H9 (cell line): ENCODE data around the gene LMX1B. TPM values are rescaled to one million over a fixed set of nuclear protein-coding genes. Genes with fewer than 3 reads are reported as not detected.

Source experiments
- DNase-seq: peaks from one replicate; pipeline ENCODE4 v3.0.0-alpha.2; 2017
- H2AFZ ChIP-seq: one replicate; pipeline ENCODE4 v1.6.1; 2013; ENCODE audit warnings: mild to moderate bottlenecking, low read length, control low read depth, moderate library complexity
- H2AK5ac ChIP-seq: 2 replicates; pipeline ENCODE4 v1.6.1; 2013; ENCODE audit warnings: low read length, control low read depth, mixed read lengths; ENCODE audit not compliant: insufficient read length
- H2BK120ac ChIP-seq: one replicate; pipeline ENCODE4 v1.6.1; 2013; ENCODE audit warnings: low read depth, mild to moderate bottlenecking, low read length, control low read depth, inconsistent platforms; ENCODE audit not compliant: poor library complexity, severe bottlenecking
- H2BK12ac ChIP-seq: 2 replicates; pipeline ENCODE4 v1.6.1; 2013; ENCODE audit warnings: low read length, control low read depth, mixed read lengths, low read depth; ENCODE audit not compliant: insufficient read length
- H2BK15ac ChIP-seq: 2 replicates; pipeline ENCODE4 v1.6.1; 2013; ENCODE audit warnings: low read depth, low read length, control low read depth
- H2BK20ac ChIP-seq: one replicate; pipeline ENCODE4 v1.6.1; 2013; ENCODE audit warnings: low read depth, mild to moderate bottlenecking, low read length, control low read depth, inconsistent platforms; ENCODE audit not compliant: poor library complexity, severe bottlenecking
- H2BK5ac ChIP-seq: 2 replicates; pipeline ENCODE4 v1.6.1; 2013; ENCODE audit warnings: low read length, control low read depth, mixed read lengths; ENCODE audit not compliant: insufficient read length
- H3K14ac ChIP-seq: 2 replicates; pipeline ENCODE4 v1.6.1; 2013; ENCODE audit warnings: low read length, control low read depth; ENCODE audit not compliant: insufficient read depth
- H3K18ac ChIP-seq: 2 replicates; pipeline ENCODE4 v1.6.1; 2013; ENCODE audit warnings: low read depth, mild to moderate bottlenecking, mixed read lengths, low read length, control low read depth; ENCODE audit not compliant: insufficient read length
- H3K23ac ChIP-seq: 2 replicates; pipeline ENCODE4 v1.6.1; 2013; ENCODE audit warnings: low read length, control low read depth, mixed read lengths, low read depth; ENCODE audit not compliant: insufficient read length
- H3K23me2 ChIP-seq: 2 replicates; pipeline ENCODE4 v1.6.1; 2013; ENCODE audit warnings: low read depth, mild to moderate bottlenecking, mixed read lengths, low read length, control low read depth; ENCODE audit not compliant: insufficient read length, poor library complexity, severe bottlenecking
- H3K27ac ChIP-seq: 2 replicates; pipeline ENCODE4 v1.5.1; 2013; ENCODE audit warnings: low read length, control low read depth, mixed read lengths, low read depth; ENCODE audit not compliant: insufficient read length
- H3K27me3 ChIP-seq: 2 replicates; pipeline ENCODE4 v1.6.1; 2013; ENCODE audit warnings: low read length, control low read depth, inconsistent platforms; ENCODE audit not compliant: insufficient read depth
- H3K4ac ChIP-seq: 2 replicates; pipeline ENCODE4 v1.6.1; 2013; ENCODE audit warnings: low read depth, mild to moderate bottlenecking, control low read depth, inconsistent platforms, low read length, moderate library complexity
- H3K4me1 ChIP-seq: 2 replicates; pipeline ENCODE4 v1.6.1; 2013; ENCODE audit warnings: low read length, control low read depth, inconsistent platforms; ENCODE audit not compliant: insufficient read depth
- H3K4me2 ChIP-seq: 2 replicates; pipeline ENCODE4 v1.6.1; 2013; ENCODE audit warnings: low read length, control low read depth, mixed read lengths; ENCODE audit not compliant: insufficient read length, insufficient read depth
- H3K56ac ChIP-seq: 2 replicates; pipeline ENCODE4 v1.6.1; 2013; ENCODE audit warnings: low read depth, mild to moderate bottlenecking, mixed read lengths, low read length, control low read depth; ENCODE audit not compliant: insufficient read length
- H3K79me1 ChIP-seq: 2 replicates; pipeline ENCODE4 v1.6.1; 2013; ENCODE audit warnings: low read depth, mild to moderate bottlenecking, moderate library complexity, low read length, control low read depth, inconsistent platforms; ENCODE audit not compliant: insufficient read depth, poor library complexity, severe bottlenecking
- H3K79me2 ChIP-seq: 2 replicates; pipeline ENCODE4 v1.6.1; 2013; ENCODE audit warnings: low read length, control low read depth, inconsistent platforms; ENCODE audit not compliant: insufficient read depth
- H3K9ac ChIP-seq: 2 replicates; pipeline ENCODE4 v1.6.1; 2013; ENCODE audit warnings: low read length, control low read depth, mixed read lengths; ENCODE audit not compliant: insufficient read length; ENCODE audit errors: extremely low read depth
- H3K9me3 ChIP-seq: one replicate; pipeline ENCODE4 v1.6.1; 2013; ENCODE audit warnings: low read depth, low read length, inconsistent platforms; ENCODE audit not compliant: control insufficient read depth
- H3T11ph ChIP-seq: one replicate; pipeline ENCODE4 v1.6.1; 2013; ENCODE audit warnings: mild to moderate bottlenecking, low read length, control low read depth, inconsistent platforms
- H4K20me1 ChIP-seq: one replicate; pipeline ENCODE4 v1.6.1; 2013; ENCODE audit not compliant: control insufficient read depth, insufficient read length, insufficient read depth
- H4K5ac ChIP-seq: 2 replicates; pipeline ENCODE4 v1.6.1; 2013; ENCODE audit warnings: low read depth, mild to moderate bottlenecking, mixed read lengths, low read length, control low read depth; ENCODE audit not compliant: insufficient read length
- H4K8ac ChIP-seq: replicated peaks from 2 replicates; pipeline ENCODE4 v1.6.1; 2013; ENCODE audit warnings: low read length, control low read depth, mixed read lengths, low read depth; ENCODE audit not compliant: insufficient read length
- H4K91ac ChIP-seq: 2 replicates; pipeline ENCODE4 v1.6.1; 2013; ENCODE audit warnings: low read depth, mild to moderate bottlenecking, moderate library complexity, mixed read lengths, low read length, control low read depth; ENCODE audit not compliant: insufficient read length
- H3K27ac Mint-ChIP-seq, 3 experiments: 2 replicates in 2 of 3; 3 replicates in 1 of 3; pipeline ENCODE4 v1.8.0; 2020 to 2021; ENCODE audit warnings: mixed read lengths in 3 of 3, mild to moderate bottlenecking in 1 of 3, moderate library complexity in 1 of 3
- H3K27me3 Mint-ChIP-seq: 2 replicates; pipeline ENCODE4 v1.8.0; 2021; ENCODE audit warnings: low read depth, mild to moderate bottlenecking, moderate library complexity, mixed read lengths
- H3K36me3 Mint-ChIP-seq, 3 experiments: 2 replicates in 2 of 3; 3 replicates in 1 of 3; pipeline ENCODE4 v1.8.0; 2020 to 2021; ENCODE audit warnings: low read depth in 3 of 3, mixed read lengths in 3 of 3; ENCODE audit not compliant: insufficient read depth in 1 of 3
- H3K4me1 Mint-ChIP-seq, 2 experiments: 2 replicates each; pipeline ENCODE4 v1.8.0; 2020; ENCODE audit warnings: mixed read lengths in 2 of 2
- H3K4me3 Mint-ChIP-seq, 2 experiments: 2 replicates in 1 of 2; 3 replicates in 1 of 2; pipeline ENCODE4 v1.8.0; 2020 to 2021; ENCODE audit warnings: mild to moderate bottlenecking in 2 of 2, mixed read lengths in 2 of 2, moderate library complexity in 1 of 2
- H3K9me3 Mint-ChIP-seq, 2 experiments: 2 replicates in 1 of 2; 3 replicates in 1 of 2; pipeline ENCODE4 v1.8.0; 2020; ENCODE audit warnings: mild to moderate bottlenecking in 2 of 2, mixed read lengths in 2 of 2, moderate library complexity in 1 of 2
- CTCF ChIP-seq: fragments of 200-600 bp; sonication (generic); conservative IDR thresholded peaks from 3 replicates; pipeline ENCODE4 v1.8.0; 2021; ENCODE audit warnings: antibody characterized with exemption, mild to moderate bottlenecking
- WGBS: extraction: QIAGEN DNeasy Blood & Tissue Kit; methylation state at CpG from one replicate; pipeline ENCODE4 v1.1.7; 2013; ENCODE audit warnings: missing lambda C conversion rate, low lambda C conversion rate, mixed read lengths; ENCODE audit not compliant: insufficient read length; ENCODE audit errors: extremely low coverage; 5-methylcytosine and 5-hydroxymethylcytosine counted together
- total RNA-seq: library from RNA; stranded (reverse); gene quantifications from 2 replicates; pipeline ENCODE4 v1.2.1, GENCODE V29; 2021

LMX1B gene
- total RNA-seq, 1 experiment from 2014 or later, result 0.85 TPM

GRCh38 chr9:126638571-126639132 lies 24.9 kb downstream of the LMX1B start:
- no peaks in the 10 kb centered on the region for H3K79me1 ChIP-seq
- no peak overlapping the region for H2BK120ac ChIP-seq
- H3K9ac ChIP-seq, result no peak overlapping the region
- no peak overlapping the region for H3K4ac ChIP-seq
- no peak overlapping the region for H2BK15ac ChIP-seq
- H2AK5ac ChIP-seq, result no peak overlapping the region
- H3T11ph ChIP-seq, result no peak overlapping the region
- no peak for TF ChIP-seq CTCF
- H3K27me3 ChIP-seq, result peaks cover 25% of the 10 kb centered on the region; the same call in 1 of the 2 replicates
- no peak overlapping the region for H4K8ac ChIP-seq
- no peak overlapping the region for H2BK12ac ChIP-seq
- no peaks in the 10 kb centered on the region for H3K9me3 ChIP-seq
- H3K23me2 ChIP-seq, result peaks cover 6% of the 10 kb centered on the region
- H3K14ac ChIP-seq, result no peak overlapping the region
- WGBS, result no CpG with 5 or more reads among the region's 30 CpGs
- Mint-ChIP-seq H3K4me3 (peak overlapping the region; percentile 33 to 77), H3K27me3 (peaks cover 99% of the 10 kb centered on the region), H3K4me1 (peaks cover 16 to 49% of the 10 kb centered on the region in 2 experiments), H3K9me3 (no peaks in the 10 kb centered on the region), H3K36me3 (no peaks in the 10 kb centered on the region; a peak in 1 of 7 replicates), H3K27ac (no peak overlapping the region)
- H3K4me1 ChIP-seq, result no peaks in the 10 kb centered on the region
- DNase-seq, result peak; percentile 89
- no peaks in the 10 kb centered on the region for H3K79me2 ChIP-seq
- peak overlapping the region; percentile 45 for H3K4me2 ChIP-seq
- H4K20me1 ChIP-seq, result no peaks in the 10 kb centered on the region
- H3K27ac ChIP-seq, result no peak overlapping the region
- no peak overlapping the region for H2BK20ac ChIP-seq
- H4K5ac ChIP-seq, result no peak overlapping the region
- no peak overlapping the region for H2AFZ ChIP-seq
- H2BK5ac ChIP-seq, result no peak overlapping the region
- H4K91ac ChIP-seq, result no peak overlapping the region
- H3K56ac ChIP-seq, result no peak overlapping the region
- no peak overlapping the region for H3K18ac ChIP-seq
- H3K23ac ChIP-seq, result no peak overlapping the region
